Cardiac muscle cell (in vitro differentiated cells and primary cell): ENCODE results near the gene DHH. TPM values are rescaled to one million over a fixed set of nuclear protein-coding genes. Genes with fewer than 3 reads are reported as not detected.
"Not testable (repeated sequence)": the region's sequence is repeated elsewhere in the genome, so short reads cannot be mapped to it uniquely, and the experiment has no call there.

Source experiments
- DNase-seq, 2 donors: peaks; one replicate each; pipeline versions ENCODE4 v3.0.0 to v3.0.0-alpha.2; 2010 to 2017; ENCODE audit warnings: low read depth in 1 of 2, low spot score in 1 of 2
- H3K27ac ChIP-seq: fragments of 200-600 bp; sonication (generic); 2 replicates; pipeline ENCODE4 v1.5.1; 2016
- H3K27me3 ChIP-seq: fragments of 200-600 bp; sonication (generic); 2 replicates; pipeline ENCODE4 v1.6.0; 2016; ENCODE audit warnings: control low read depth
- H3K36me3 ChIP-seq: fragments of 200-600 bp; sonication (generic); 2 replicates; pipeline ENCODE4 v1.5.1; 2016; ENCODE audit warnings: control low read depth
- H3K4me1 ChIP-seq: fragments of 200-600 bp; sonication (generic); 2 replicates; pipeline ENCODE4 v1.8.1; 2017; ENCODE audit warnings: low read depth, mild to moderate bottlenecking, mixed run types
- H3K4me3 ChIP-seq: fragments of 200-600 bp; sonication (generic); 2 replicates; pipeline ENCODE4 v1.5.1; 2016; ENCODE audit warnings: mild to moderate bottlenecking
- H3K9me3 ChIP-seq: fragments of 200-600 bp; sonication (generic); 2 replicates; pipeline ENCODE4 v1.5.1; 2017; ENCODE audit warnings: low read depth, mild to moderate bottlenecking, control low read depth
- CTCF ChIP-seq: IDR thresholded peaks from 2 replicates; pipeline ENCODE4 v1.5.1; 2012; ENCODE audit warnings: low read depth, mild to moderate bottlenecking, low read length
- polyA plus RNA-seq: library from polyadenylated mRNA; unstranded; fragments of >200 nt; fragmentation: Nextera tagmentation; extraction: Ambion mirVana; gene quantifications from 2 replicates; pipeline ENCODE4 v1.2.1, GENCODE V29; 2016
- total RNA-seq: library from RNA; depleted of rRNA; stranded (reverse); fragments of >200 nt; gene quantifications from 2 replicates; pipeline ENCODE4 v1.2.3, GENCODE V29; 2016

Gene DHH
- total and polyA plus RNA-seq, 2 experiments from 2014 or later = 0.36 TPM; not detected in 1

- Histone ChIP-seq H3K27me3 (no peaks in the 10 kb centered on the region), H3K36me3 (peaks cover 26% of the 10 kb centered on the region), H3K27ac (peak overlapping the region; percentile 96), H3K4me3 (peak overlapping the region; percentile 95), H3K4me1 (peaks cover 25% of the 10 kb centered on the region), H3K9me3 (no peaks in the 10 kb centered on the region)
- no peak for DNase-seq
- no peak for TF ChIP-seq CTCF
Observed at GRCh38 chr12:49129332-49130150, 34.9 kb upstream of the DHH start.

GRCh38 chr12:49127971-49128370 lies 33.4 kb upstream of the DHH start:
- H3K9me3 ChIP-seq, H3K4me3 ChIP-seq, H3K27me3 ChIP-seq, H3K27ac ChIP-seq, DNase-seq: not testable (repeated sequence)
- peaks cover 18% of the 10 kb centered on the region for H3K4me1 ChIP-seq
- H3K36me3 ChIP-seq = peaks cover 26% of the 10 kb centered on the region

GRCh38 chr12:49126852-49127763 lies 32.5 kb upstream of the DHH start:
- DNase-seq = no peak
- no peaks in the 10 kb centered on the region for H3K9me3 ChIP-seq
- H3K27ac ChIP-seq = peak overlapping the region; percentile 48
- peaks cover 26% of the 10 kb centered on the region for H3K36me3 ChIP-seq
- peaks cover 12% of the 10 kb centered on the region for H3K4me1 ChIP-seq
- no peaks in the 10 kb centered on the region for H3K27me3 ChIP-seq
- H3K4me3 ChIP-seq = no peak overlapping the region
- no peak for TF ChIP-seq CTCF

- DNase-seq = peak; percentile 65 to 78
- Histone ChIP-seq H3K27ac (no peak overlapping the region), H3K4me3 (no peak overlapping the region), H3K36me3 (no peaks in the 10 kb centered on the region), H3K9me3 (no peaks in the 10 kb centered on the region), H3K27me3 (no peaks in the 10 kb centered on the region), H3K4me1 (no peaks in the 10 kb centered on the region)
- TF ChIP-seq CTCF = peak; percentile 75
Observed at GRCh38 chr12:49121047-49121696, 26.6 kb upstream of the DHH start.

- DNase-seq = no peak
- Histone ChIP-seq H3K4me3 (peak overlapping the region; percentile 73), H3K27ac (peak overlapping the region; percentile 61), H3K27me3 (no peaks in the 10 kb centered on the region), H3K36me3 (no peaks in the 10 kb centered on the region), H3K4me1 (peaks cover 10% of the 10 kb centered on the region), H3K9me3 (no peaks in the 10 kb centered on the region)
- TF ChIP-seq CTCF = no peak
Observed at GRCh38 chr12:49111206-49111605, 16.6 kb upstream of the DHH start.
